ENCODE results near the gene SNHG17. TPM values are rescaled to one million over a fixed set of nuclear protein-coding genes. Genes with fewer than 3 reads are reported as not detected.

SNHG17 gene
- total and polyA plus RNA-seq, 2 donors from 2014 or later: 19.7 to 33.2 TPM

GRCh38 chr20:38427655-38428023 is 7.5 kb downstream of the SNHG17 start:
- intact Hi-C loops (cut with DNase I): no loop called here
- TF ChIP-seq CTCF (IDR thresholded peaks at IDR 0.05; ENCODE audit: borderline replicate concordance, extremely low read depth, insufficient read depth): no peak
- Histone ChIP-seq H3K9me3 (ENCODE audit: control insufficient read depth in 2 of 3, insufficient read depth in 1 of 3, low read length in 3 of 3) (peaks cover 0 to 3% (median 0%) of the 10 kb centered on the region in 3 donors), H3K27ac (ENCODE audit: low read depth in 2 of 2, low read length in 2 of 2) (no peak overlapping the region), H3K4me1 (ENCODE audit: control insufficient read depth in 2 of 3, insufficient read depth in 2 of 3, low read depth in 1 of 3, low read length in 3 of 3) (no peaks in the 10 kb centered on the region), H3K4me3 (ENCODE audit: low read length in 3 of 3) (no peak overlapping the region), H3K9ac (ENCODE audit: low read length in 3 of 3) (no peak overlapping the region), H3K36me3 (ENCODE audit: control insufficient read depth in 2 of 3, insufficient read depth in 3 of 3, low read length in 3 of 3) (peaks cover 10 to 77% (median 63%) of the 10 kb centered on the region in 3 donors), H3K27me3 (ENCODE audit: control insufficient read depth, insufficient read depth, low read length) (no peaks in the 10 kb centered on the region)
- DNase-seq (no peak), FAIRE-seq (no peak)

- intact Hi-C loops (cut with DNase I): no loop called here
- peaks cover 9 to 75% (median 65%) of the 10 kb centered on the region in 3 donors for H3K36me3 ChIP-seq (ENCODE audit: control insufficient read depth in 2 of 3, insufficient read depth in 3 of 3, low read length in 3 of 3)
- DNase-seq: no peak
- no peaks in the 10 kb centered on the region for H3K27me3 ChIP-seq (ENCODE audit: control insufficient read depth, insufficient read depth, low read length)
- no peak overlapping the region for H3K9ac ChIP-seq (ENCODE audit: low read length in 3 of 3)
- no peak overlapping the region for H3K27ac ChIP-seq (ENCODE audit: low read depth in 2 of 2, low read length in 2 of 2)
- FAIRE-seq: no peak
- H3K4me3 ChIP-seq (ENCODE audit: low read length in 3 of 3): no peak overlapping the region
- no peak for TF ChIP-seq CTCF (IDR thresholded peaks at IDR 0.05; ENCODE audit: borderline replicate concordance, extremely low read depth, insufficient read depth)
- no peaks in the 10 kb centered on the region for H3K9me3 ChIP-seq (ENCODE audit: control insufficient read depth in 2 of 3, insufficient read depth in 1 of 3, low read length in 3 of 3)
- no peaks in the 10 kb centered on the region for H3K4me1 ChIP-seq (ENCODE audit: control insufficient read depth in 2 of 3, insufficient read depth in 2 of 3, low read depth in 1 of 3, low read length in 3 of 3)
These were observed 8.9 kb downstream of the SNHG17 start for GRCh38 chr20:38426006-38426897.

GRCh38 chr20:38424401-38424800 is 10.7 kb downstream of the SNHG17 start:
- intact Hi-C loops (cut with DNase I): no loop called here

More at GRCh38 chr20:38424401-38424800, 10.7 kb downstream of the SNHG17 start:
- no peak for TF ChIP-seq CTCF (IDR thresholded peaks at IDR 0.05; ENCODE audit: borderline replicate concordance, extremely low read depth, insufficient read depth)
- Histone ChIP-seq H3K36me3 (ENCODE audit: control insufficient read depth in 2 of 3, insufficient read depth in 3 of 3, low read length in 3 of 3) (peaks cover 13 to 83% (median 72%) of the 10 kb centered on the region in 3 donors), H3K9me3 (ENCODE audit: control insufficient read depth in 2 of 3, insufficient read depth in 1 of 3, low read length in 3 of 3) (no peaks in the 10 kb centered on the region), H3K4me3 (ENCODE audit: low read length in 3 of 3) (no peak overlapping the region), H3K4me1 (ENCODE audit: control insufficient read depth in 2 of 3, insufficient read depth in 2 of 3, low read depth in 1 of 3, low read length in 3 of 3) (no peaks in the 10 kb centered on the region), H3K27ac (ENCODE audit: low read depth in 2 of 2, low read length in 2 of 2) (no peak overlapping the region), H3K27me3 (ENCODE audit: control insufficient read depth, insufficient read depth, low read length) (no peaks in the 10 kb centered on the region), H3K9ac (ENCODE audit: low read length in 3 of 3) (no peak overlapping the region)
- DNase-seq (no peak), FAIRE-seq (no peak)
